NT2/D1 (cell line): Measurements from ENCODE around the gene SLC1A7.

ENCODE experiments used
- DNase-seq: peaks from one replicate; pipeline ENCODE4 v3.0.0-alpha.2; 2011; ENCODE audit warnings: low read depth, low spot score
- H3K27me3 ChIP-seq: 2 replicates; pipeline ENCODE4 v1.6.0; 2011; ENCODE audit warnings: mild to moderate bottlenecking; ENCODE audit not compliant: insufficient read length, insufficient read depth
- H3K36me3 ChIP-seq: 2 replicates; pipeline ENCODE4 v1.6.1; 2011; ENCODE audit warnings: mild to moderate bottlenecking, low read length, mixed read lengths; ENCODE audit not compliant: insufficient read depth, insufficient read length
- H3K4me1 ChIP-seq: 2 replicates; pipeline ENCODE4 v1.5.1; 2011; ENCODE audit not compliant: insufficient read depth, insufficient read length
- H3K4me3 ChIP-seq: 2 replicates; pipeline ENCODE4 v1.5.1; 2011; ENCODE audit warnings: low read depth; ENCODE audit not compliant: insufficient read length
- H3K9ac ChIP-seq: 2 replicates; pipeline ENCODE4 v1.6.0; 2011; ENCODE audit warnings: low read depth; ENCODE audit not compliant: insufficient read length
- H3K9me3 ChIP-seq: 2 replicates; pipeline ENCODE4 v1.5.1; 2011; ENCODE audit warnings: mild to moderate bottlenecking, low read length; ENCODE audit not compliant: insufficient read depth
- SUZ12 ChIP-seq: IDR thresholded peaks from 2 replicates; pipeline ENCODE4 v1.6.1; 2011; ENCODE audit not compliant: insufficient read length, insufficient read depth; ENCODE audit errors: extremely low read depth
- YY1 ChIP-seq: IDR thresholded peaks from 2 replicates; pipeline ENCODE4 v1.6.1; 2011; ENCODE audit not compliant: insufficient read length, insufficient read depth
- ZNF274 ChIP-seq: IDR thresholded peaks from 2 replicates; pipeline ENCODE4 v1.6.1; 2011; ENCODE audit warnings: mild to moderate bottlenecking, low read depth, low read length

Gene SLC1A7

GRCh38 chr1:53069663-53070327, 72.6 kb downstream of the SLC1A7 start:
- TF ChIP-seq YY1 = no peak
- TF ChIP-seq SUZ12 = no peak
- TF ChIP-seq ZNF274 = no peak
- Histone ChIP-seq H3K4me3 (no peak overlapping the region), H3K36me3 (no peaks in the 10 kb centered on the region), H3K27me3 (peaks cover 6% of the 10 kb centered on the region), H3K9ac (no peak overlapping the region), H3K9me3 (no peaks in the 10 kb centered on the region), H3K4me1 (peaks cover 8% of the 10 kb centered on the region)
- no peak for DNase-seq

GRCh38 chr1:53069265-53069662, 73.2 kb downstream of the SLC1A7 start:
- no peak for DNase-seq
- no peak overlapping the region for H3K9ac ChIP-seq
- peaks cover 5% of the 10 kb centered on the region for H3K4me1 ChIP-seq
- peaks cover 12% of the 10 kb centered on the region for H3K27me3 ChIP-seq
- no peak for TF ChIP-seq ZNF274
- TF ChIP-seq YY1 = no peak
- no peak for TF ChIP-seq SUZ12
- no peaks in the 10 kb centered on the region for H3K9me3 ChIP-seq
- H3K4me3 ChIP-seq = no peak overlapping the region
- H3K36me3 ChIP-seq = no peaks in the 10 kb centered on the region

- H3K4me3 ChIP-seq = no peak overlapping the region
- no peaks in the 10 kb centered on the region for H3K36me3 ChIP-seq
- H3K27me3 ChIP-seq = peaks cover 19% of the 10 kb centered on the region
- TF ChIP-seq SUZ12 (no peak), ZNF274 (no peak), YY1 (no peak)
- no peaks in the 10 kb centered on the region for H3K4me1 ChIP-seq
- no peak overlapping the region for H3K9ac ChIP-seq
- no peak for DNase-seq
- H3K9me3 ChIP-seq = no peaks in the 10 kb centered on the region
Measured at GRCh38 chr1:53068314-53069099, 73.9 kb downstream of the SLC1A7 start.

- Histone ChIP-seq H3K9ac (no peak overlapping the region), H3K27me3 (peaks cover 25% of the 10 kb centered on the region), H3K4me3 (no peak overlapping the region), H3K9me3 (no peaks in the 10 kb centered on the region), H3K4me1 (no peaks in the 10 kb centered on the region), H3K36me3 (no peaks in the 10 kb centered on the region)
- TF ChIP-seq SUZ12 (no peak), YY1 (no peak), ZNF274 (no peak)
- no peak for DNase-seq
Measured at GRCh38 chr1:53067886-53068285, 74.6 kb downstream of the SLC1A7 start.

- Histone ChIP-seq H3K9ac (no peak overlapping the region), H3K27me3 (peaks cover 33% of the 10 kb centered on the region), H3K4me3 (no peak overlapping the region), H3K4me1 (no peaks in the 10 kb centered on the region), H3K36me3 (no peaks in the 10 kb centered on the region), H3K9me3 (no peaks in the 10 kb centered on the region)
- no peak for DNase-seq
- TF ChIP-seq ZNF274 (no peak), SUZ12 (no peak), YY1 (no peak)
Measured at GRCh38 chr1:53066891-53067738, 75.3 kb downstream of the SLC1A7 start.

- TF ChIP-seq SUZ12 (no peak), ZNF274 (no peak)
- Histone ChIP-seq H3K9me3 (no peaks in the 10 kb centered on the region), H3K9ac (no peak overlapping the region), H3K36me3 (no peaks in the 10 kb centered on the region), H3K4me3 (no peak overlapping the region), H3K27me3 (peaks cover 39% of the 10 kb centered on the region), H3K4me1 (peaks cover 2% of the 10 kb centered on the region)
- DNase-seq = no peak
Measured at GRCh38 chr1:53066488-53066887, 76.0 kb downstream of the SLC1A7 start.

- no peak overlapping the region for H3K4me3 ChIP-seq
- no peak for TF ChIP-seq SUZ12
- no peak for TF ChIP-seq YY1
- TF ChIP-seq ZNF274 = no peak
- no peak for DNase-seq
- peaks cover 6% of the 10 kb centered on the region for H3K4me1 ChIP-seq
- H3K9ac ChIP-seq = no peak overlapping the region
- H3K27me3 ChIP-seq = peaks cover 50% of the 10 kb centered on the region
- no peaks in the 10 kb centered on the region for H3K36me3 ChIP-seq
- H3K9me3 ChIP-seq = no peaks in the 10 kb centered on the region
Measured at GRCh38 chr1:53065391-53065790, 77.0 kb downstream of the SLC1A7 start.
